Vagina (tissue), 2 donors: Measurements from ENCODE around the gene PALLD. TPM values are rescaled to one million over a fixed set of nuclear protein-coding genes. Genes with fewer than 3 reads are reported as not detected.
"Not testable (repeated sequence)": the region's sequence is repeated elsewhere in the genome, so short reads cannot be mapped to it uniquely, and the experiment has no call there.

Experiments
- DNase-seq, 2 donors: peaks; one replicate each; pipeline ENCODE4 v3.0.0-alpha.2; 2017; ENCODE audit errors: extremely low spot score in 2 of 2
- H3K27ac ChIP-seq: fragments of 200-600 bp; sonication (generic); one replicate; pipeline ENCODE4 v1.5.1; 2019
- H3K27me3 ChIP-seq: fragments of 200-600 bp; sonication (generic); one replicate; pipeline ENCODE4 v1.5.1; 2019
- H3K36me3 ChIP-seq, 2 donors: fragments of 200-600 bp; sonication (generic); one replicate each; pipeline ENCODE4 v1.5.1; 2017 to 2019
- H3K4me1 ChIP-seq: fragments of 200-600 bp; sonication (generic); one replicate; pipeline ENCODE4 v1.5.1; 2019
- H3K4me3 ChIP-seq, 2 donors: fragments of 200-600 bp; sonication (generic); 1 replicate in 1 of 2; 2 replicates in 1 of 2; pipeline ENCODE4 v1.5.1; 2016 to 2019
- H3K9me3 ChIP-seq: fragments of 200-600 bp; sonication (generic); one replicate; pipeline ENCODE4 v1.5.1; 2019
- CTCF ChIP-seq, 3 experiments: fragments of 450-650 bp in 2 of 3; fragments of 200-600 bp in 1 of 3; sonication (generic) in 1 of 3; IDR thresholded peaks; one replicate each; pipeline ENCODE4 v1.5.1; 2017 to 2019; ENCODE audit warnings: antibody characterized with exemption in 3 of 3, mild to moderate bottlenecking in 2 of 3, moderate library complexity in 2 of 3
- POLR2A ChIP-seq, 2 donors: fragments of 450-650 bp; IDR thresholded peaks; one replicate each; pipeline ENCODE4 v1.6.1; 2017; ENCODE audit warnings: antibody characterized with exemption in 2 of 2, mild to moderate bottlenecking in 2 of 2, moderate library complexity in 2 of 2
- POLR2AphosphoS5 ChIP-seq, 2 donors: sonication (generic); formaldehyde crosslinking; IDR thresholded peaks; one replicate each; pipeline ENCODE4 v1.9.0; 2017; ENCODE audit warnings: antibody characterized with exemption in 2 of 2, mild to moderate bottlenecking in 2 of 2, low read depth in 1 of 2; ENCODE audit not compliant: insufficient read depth in 1 of 2
- intact Hi-C: fragments of 100-400 bp; cut with DNase I; formaldehyde crosslinking; loops from one replicate; pipeline ENCODE4 v1.15.1; 2023
- total RNA-seq: library from RNA; depleted of rRNA; stranded (reverse); fragments of >200 nt; gene quantifications from one replicate; pipeline ENCODE4 v1.2.3, GENCODE V29; 2016

PALLD gene
- total RNA-seq, 1 donor from 2014 or later = 229 TPM

GRCh38 chr4:168453146-168453545, 43.7 kb upstream of the PALLD start:
- no peak for TF ChIP-seq POLR2A (IDR thresholded peaks at IDR 0.05)
- TF ChIP-seq CTCF (IDR thresholded peaks at IDR 0.05) = no peak
- TF ChIP-seq POLR2AphosphoS5 (IDR thresholded peaks at IDR 0.05; ENCODE audit: insufficient read depth in 1 of 2, low read depth in 1 of 2) = no peak
- no peaks in the 10 kb centered on the region for H3K27me3 ChIP-seq
- no peaks in the 10 kb centered on the region for H3K4me1 ChIP-seq
- no peaks in the 10 kb centered on the region for H3K9me3 ChIP-seq
- no peak for DNase-seq
- intact Hi-C loops = no loop called here
- no peak overlapping the region for H3K4me3 ChIP-seq
- H3K27ac ChIP-seq = no peak overlapping the region
- H3K36me3 ChIP-seq = no peaks in the 10 kb centered on the region

- H3K4me1 ChIP-seq, H3K4me3 ChIP-seq, H3K9me3 ChIP-seq, H3K27ac ChIP-seq, H3K36me3 ChIP-seq, intact Hi-C loops, DNase-seq, H3K27me3 ChIP-seq: not testable (repeated sequence)
These were observed 38.6 kb upstream of the PALLD start for GRCh38 chr4:168458256-168458655.

GRCh38 chr4:168461821-168462220, 35.0 kb upstream of the PALLD start:
- Histone ChIP-seq H3K9me3 (no peaks in the 10 kb centered on the region), H3K4me3 (no peak overlapping the region), H3K27me3 (no peaks in the 10 kb centered on the region), H3K4me1 (no peaks in the 10 kb centered on the region), H3K27ac (no peak overlapping the region), H3K36me3 (no peaks in the 10 kb centered on the region)
- no peak for TF ChIP-seq CTCF (IDR thresholded peaks at IDR 0.05)
- no peak for TF ChIP-seq POLR2A (IDR thresholded peaks at IDR 0.05)
- TF ChIP-seq POLR2AphosphoS5 (IDR thresholded peaks at IDR 0.05; ENCODE audit: insufficient read depth in 1 of 2, low read depth in 1 of 2) = no peak
- intact Hi-C loops = no loop called here
- DNase-seq = no peak

- Histone ChIP-seq H3K36me3 (peaks cover 0 to 23% of the 10 kb centered on the region in 2 donors), H3K4me1 (no peaks in the 10 kb centered on the region), H3K4me3 (no peak overlapping the region), H3K27me3 (no peaks in the 10 kb centered on the region), H3K27ac (no peak overlapping the region), H3K9me3 (no peaks in the 10 kb centered on the region)
- no peak for DNase-seq
- intact Hi-C loops = no loop called here
- TF ChIP-seq CTCF (IDR thresholded peaks at IDR 0.05) = no peak
- no peak for TF ChIP-seq POLR2A (IDR thresholded peaks at IDR 0.05)
These were observed 23.9 kb upstream of the PALLD start for GRCh38 chr4:168472920-168473319.

- H3K4me3 ChIP-seq = no peak overlapping the region
- intact Hi-C loops = no loop called here
- DNase-seq = no peak
- no peaks in the 10 kb centered on the region for H3K27me3 ChIP-seq
- H3K27ac ChIP-seq = no peak overlapping the region
- peaks cover 0 to 16% of the 10 kb centered on the region in 2 donors for H3K36me3 ChIP-seq
- H3K9me3 ChIP-seq = no peaks in the 10 kb centered on the region
- peaks cover 15% of the 10 kb centered on the region for H3K4me1 ChIP-seq
- TF ChIP-seq POLR2AphosphoS5 (IDR thresholded peaks at IDR 0.05; ENCODE audit: insufficient read depth in 1 of 2, low read depth in 1 of 2) (no peak), POLR2A (IDR thresholded peaks at IDR 0.05) (no peak), CTCF (IDR thresholded peaks at IDR 0.05) (no peak)
These were observed 22.1 kb upstream of the PALLD start for GRCh38 chr4:168474660-168475320.
